WI38 (cell line): ENCODE measurements around the gene ELP4.

Experiments
- H3K4me3 ChIP-seq: 2 replicates; pipeline ENCODE4 v1.5.1; 2011; ENCODE audit warnings: low read depth, mild to moderate bottlenecking, control low read depth, low read length
- CTCF ChIP-seq: IDR thresholded peaks from 2 replicates; pipeline ENCODE4 v1.5.1; 2012; ENCODE audit warnings: low read depth, mild to moderate bottlenecking, control low read depth, low read length

The ELP4 gene

GRCh38 chr11:31763296-31763695 lies 253.7 kb downstream of the ELP4 start:
- no peak overlapping the region for H3K4me3 ChIP-seq

DNA sequence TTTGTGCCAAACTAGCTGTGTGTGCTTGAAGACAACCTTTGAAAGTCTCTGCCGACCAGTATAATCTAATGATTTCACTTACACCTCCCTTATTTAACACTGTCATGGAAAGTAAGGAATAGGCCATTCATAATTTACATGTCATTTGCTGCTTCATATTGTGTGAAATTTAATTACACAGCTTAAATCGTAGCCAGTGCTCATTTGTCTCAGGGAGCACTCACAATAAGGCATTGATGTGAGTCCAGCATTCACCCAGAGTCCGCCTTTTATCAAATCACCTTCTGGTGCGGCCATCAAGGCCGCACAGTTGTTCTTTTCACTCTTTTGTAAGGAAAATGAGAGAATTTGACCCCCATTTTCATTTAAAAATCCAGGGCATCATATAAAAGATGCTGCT lies 254.7 kb downstream of the ELP4 start:
- no peak for TF ChIP-seq CTCF
- H3K4me3 ChIP-seq: no peak overlapping the region

More at GRCh38 chr11:31763296-31763695, 253.7 kb downstream of the ELP4 start:
- TF ChIP-seq CTCF: no peak

- no peak for TF ChIP-seq CTCF
These were observed 255.2 kb downstream of the ELP4 start for GRCh38 chr11:31764766-31765165.

GRCh38 chr11:31767066-31767465 lies 257.5 kb downstream of the ELP4 start:
- H3K4me3 ChIP-seq: no peak overlapping the region
- TF ChIP-seq CTCF: no peak

More at GRCh38 chr11:31764766-31765165, 255.2 kb downstream of the ELP4 start:
- no peak overlapping the region for H3K4me3 ChIP-seq

GRCh38 chr11:31767685-31768084 lies 258.1 kb downstream of the ELP4 start:
- TF ChIP-seq CTCF: no peak
- no peak overlapping the region for H3K4me3 ChIP-seq

GRCh38 chr11:31768749-31769640 lies 259.4 kb downstream of the ELP4 start:
- no peak for TF ChIP-seq CTCF
- H3K4me3 ChIP-seq: no peak overlapping the region

DNA sequence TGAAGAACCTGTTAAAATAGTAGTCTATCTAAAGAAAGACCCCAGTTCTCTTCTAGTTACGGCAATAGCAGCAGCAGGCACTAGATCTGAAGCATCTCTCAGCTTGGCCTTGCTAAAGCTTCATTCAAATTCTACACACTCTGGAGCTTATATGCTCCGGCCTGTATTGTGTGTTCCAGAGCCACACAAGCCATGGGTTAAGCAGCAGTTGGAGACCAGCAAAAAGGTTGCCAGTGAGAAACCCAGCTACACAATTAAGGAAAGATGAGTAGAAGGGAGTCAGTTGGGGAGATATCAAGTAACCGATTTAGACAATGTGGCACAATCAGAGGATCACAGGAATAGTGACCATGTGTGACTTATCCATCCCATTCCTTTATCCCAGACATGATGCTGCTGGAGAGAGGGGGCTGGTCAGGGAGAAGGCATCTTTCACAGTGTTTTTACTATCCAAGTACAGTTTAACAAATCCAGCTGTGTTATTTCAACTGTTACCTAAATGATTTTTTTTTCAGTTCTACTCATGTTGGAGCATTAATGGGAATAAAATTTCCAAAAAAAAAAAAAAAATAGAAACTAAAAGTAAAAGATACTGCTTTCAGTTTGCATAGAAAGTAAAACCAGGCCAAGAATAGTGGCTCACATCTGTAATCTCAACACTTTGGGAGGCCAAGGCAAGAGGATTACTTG lies 260.6 kb downstream of the ELP4 start:
- H3K4me3 ChIP-seq: no peak overlapping the region
- no peak for TF ChIP-seq CTCF
